Left ventricle myocardium inferior (tissue), 1 donor: ENCODE results near the gene TSC22D2. TPM values are rescaled to one million over a fixed set of nuclear protein-coding genes. Genes with fewer than 3 reads are reported as not detected.

Source experiments
- DNase-seq: peaks from one replicate; pipeline ENCODE4 v3.0.0-alpha.2; 2020
- H3K27ac ChIP-seq: fragments of 200-600 bp; replicated peaks from 2 replicates; pipeline ENCODE4 v1.8.0; 2021
- H3K27me3 ChIP-seq: fragments of 200-600 bp; 2 replicates; pipeline ENCODE4 v1.8.0; 2021; ENCODE audit warnings: low read depth
- H3K36me3 ChIP-seq: fragments of 200-600 bp; 2 replicates; pipeline ENCODE4 v1.8.0; 2021
- H3K4me1 ChIP-seq: fragments of 200-600 bp; 2 replicates; pipeline ENCODE4 v1.8.0; 2021
- H3K4me3 ChIP-seq: fragments of 200-600 bp; 2 replicates; pipeline ENCODE4 v1.8.0; 2021; ENCODE audit warnings: mild to moderate bottlenecking, moderate library complexity
- H3K9me3 ChIP-seq: fragments of 200-600 bp; replicated peaks from 2 replicates; pipeline ENCODE4 v1.8.0; 2021
- CTCF ChIP-seq: fragments of 200-600 bp; IDR thresholded peaks from 2 replicates; pipeline ENCODE4 v1.8.0; 2021; ENCODE audit warnings: antibody characterized with exemption, mild to moderate bottlenecking, borderline replicate concordance
- intact Hi-C: fragments of 100-400 bp; cut with micrococcal nuclease; formaldehyde crosslinking; loops from one replicate; pipeline ENCODE4 v1.11.0; 2022
- total RNA-seq: library from RNA; stranded (reverse); fragmentation: NEBNext Ultra II Directional; extraction: Animal tissue kit (Norgen Biotek cat#: 25700); gene quantifications from one replicate; pipeline ENCODE4 v1.2.1, GENCODE V29; 2021
- donor health status: DM: no; HTN: yes; CAD: no; lungs with severe emphysema.

Gene TSC22D2
- total RNA-seq, 1 donor from 2014 or later, result 21.9 TPM

DNA sequence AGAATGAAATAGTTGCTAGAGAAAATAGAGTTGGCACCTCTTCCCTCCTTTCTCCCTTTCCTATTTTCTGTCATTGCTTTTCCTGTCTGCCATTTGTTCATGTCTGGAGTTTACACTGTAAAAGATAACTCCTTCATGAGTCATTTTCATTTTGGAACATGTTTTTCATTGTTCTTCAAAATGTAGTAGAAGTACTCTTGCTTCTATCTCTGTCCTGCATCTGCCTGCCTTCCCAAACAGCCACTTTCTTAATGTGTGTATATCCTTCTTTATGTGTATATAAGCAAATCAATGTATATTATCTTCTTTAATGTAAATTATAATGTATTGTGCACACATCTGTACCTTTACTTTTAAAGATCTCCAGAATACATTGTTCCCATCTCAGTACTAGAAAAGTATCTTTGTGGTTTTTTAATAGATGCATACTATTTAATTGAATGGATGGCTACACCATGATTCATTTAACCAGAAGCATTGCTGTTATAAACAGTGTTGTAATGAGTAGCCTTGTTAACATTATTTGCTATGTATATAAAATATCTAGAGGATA is 41.1 kb downstream of the TSC22D2 start:
- intact Hi-C loops, result no loop called here
- Histone ChIP-seq H3K4me1 (peaks cover 74% of the 10 kb centered on the region), H3K27ac (peak overlapping the region; percentile 14), H3K27me3 (no peaks in the 10 kb centered on the region), H3K9me3 (no peaks in the 10 kb centered on the region), H3K36me3 (no peaks in the 10 kb centered on the region), H3K4me3 (no peak overlapping the region)
- no peak for DNase-seq
- no peak for TF ChIP-seq CTCF

DNA sequence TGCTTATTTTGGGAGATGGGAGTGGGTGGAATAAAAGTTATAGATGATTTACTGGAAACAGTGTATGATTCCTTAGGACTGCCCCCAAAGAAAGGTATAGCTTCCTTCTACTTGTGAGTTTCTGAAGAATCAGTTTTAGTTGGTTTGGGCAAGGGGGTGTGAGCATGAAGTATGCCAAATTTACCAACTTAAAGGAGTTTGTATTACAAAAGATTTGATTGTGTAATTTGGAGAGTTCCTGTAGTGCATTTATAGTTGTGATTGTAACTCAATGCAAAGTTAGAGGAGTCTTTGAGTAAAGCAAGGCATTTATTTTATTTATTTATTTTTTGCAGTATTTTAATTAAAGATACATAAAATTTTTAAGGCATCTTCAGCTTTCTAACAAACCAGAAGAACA is 42.8 kb downstream of the TSC22D2 start:
- Histone ChIP-seq H3K36me3 (no peaks in the 10 kb centered on the region), H3K27me3 (no peaks in the 10 kb centered on the region), H3K4me1 (peaks cover 88% of the 10 kb centered on the region), H3K9me3 (no peaks in the 10 kb centered on the region), H3K4me3 (no peak overlapping the region), H3K27ac (no peak overlapping the region)
- no peak for DNase-seq
- intact Hi-C loops, result no loop called here
- TF ChIP-seq CTCF, result no peak

GRCh38 chr3:150451329-150452048 is 43.4 kb downstream of the TSC22D2 start:
- no peak for TF ChIP-seq CTCF
- H3K27me3 ChIP-seq, result no peaks in the 10 kb centered on the region
- no peak for DNase-seq
- no peaks in the 10 kb centered on the region for H3K36me3 ChIP-seq
- peaks cover 85% of the 10 kb centered on the region for H3K4me1 ChIP-seq
- no peak overlapping the region for H3K4me3 ChIP-seq
- H3K27ac ChIP-seq, result no peak overlapping the region
- intact Hi-C loops, result no loop called here
- H3K9me3 ChIP-seq, result no peaks in the 10 kb centered on the region

GRCh38 chr3:150453353-150453752 is 45.3 kb downstream of the TSC22D2 start:
- TF ChIP-seq CTCF, result no peak
- H3K9me3 ChIP-seq, result no peaks in the 10 kb centered on the region
- H3K27me3 ChIP-seq, result no peaks in the 10 kb centered on the region
- peaks cover 7% of the 10 kb centered on the region for H3K36me3 ChIP-seq
- no peak overlapping the region for H3K4me3 ChIP-seq
- DNase-seq, result no peak
- no peak overlapping the region for H3K27ac ChIP-seq
- intact Hi-C loops, result no loop called here
- H3K4me1 ChIP-seq, result peaks cover 67% of the 10 kb centered on the region

GRCh38 chr3:150454085-150454484 is 46.0 kb downstream of the TSC22D2 start:
- no peak overlapping the region for H3K27ac ChIP-seq

More at GRCh38 chr3:150454085-150454484, 46.0 kb downstream of the TSC22D2 start:
- no peaks in the 10 kb centered on the region for H3K27me3 ChIP-seq
- no peak overlapping the region for H3K4me3 ChIP-seq
- intact Hi-C loops, result no loop called here
- peaks cover 60% of the 10 kb centered on the region for H3K4me1 ChIP-seq
- DNase-seq, result no peak
- H3K36me3 ChIP-seq, result peaks cover 15% of the 10 kb centered on the region
- no peaks in the 10 kb centered on the region for H3K9me3 ChIP-seq
- no peak for TF ChIP-seq CTCF
